ENCODE results near the gene CYP27A1.

- TF ChIP-seq, protein P1, sequence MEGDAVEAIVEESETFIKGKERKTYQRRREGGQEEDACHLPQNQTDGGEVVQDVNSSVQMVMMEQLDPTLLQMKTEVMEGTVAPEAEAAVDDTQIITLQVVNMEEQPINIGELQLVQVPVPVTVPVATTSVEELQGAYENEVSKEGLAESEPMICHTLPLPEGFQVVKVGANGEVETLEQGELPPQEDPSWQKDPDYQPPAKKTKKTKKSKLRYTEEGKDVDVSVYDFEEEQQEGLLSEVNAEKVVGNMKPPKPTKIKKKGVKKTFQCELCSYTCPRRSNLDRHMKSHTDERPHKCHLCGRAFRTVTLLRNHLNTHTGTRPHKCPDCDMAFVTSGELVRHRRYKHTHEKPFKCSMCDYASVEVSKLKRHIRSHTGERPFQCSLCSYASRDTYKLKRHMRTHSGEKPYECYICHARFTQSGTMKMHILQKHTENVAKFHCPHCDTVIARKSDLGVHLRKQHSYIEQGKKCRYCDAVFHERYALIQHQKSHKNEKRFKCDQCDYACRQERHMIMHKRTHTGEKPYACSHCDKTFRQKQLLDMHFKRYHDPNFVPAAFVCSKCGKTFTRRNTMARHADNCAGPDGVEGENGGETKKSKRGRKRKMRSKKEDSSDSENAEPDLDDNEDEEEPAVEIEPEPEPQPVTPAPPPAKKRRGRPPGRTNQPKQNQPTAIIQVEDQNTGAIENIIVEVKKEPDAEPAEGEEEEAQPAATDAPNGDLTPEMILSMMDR (IDR thresholded peaks at IDR 0.05) = no peak
- TF ChIP-seq POLR2A (IDR thresholded peaks at IDR 0.05) = no peak
Observed at GRCh38 chr2:218829868-218830451, 48.0 kb downstream of the CYP27A1 start.
